Erythroblast (primary cell): Measurements from ENCODE around the gene NTF3.

ENCODE experiments used
- GATA1 ChIP-seq: IDR thresholded peaks from 2 replicates; pipeline ENCODE4 v1.6.1; 2011; ENCODE audit warnings: low read depth, mild to moderate bottlenecking, control low read depth, low read length, moderate library complexity
- POLR2A ChIP-seq: IDR thresholded peaks from 2 replicates; pipeline ENCODE4 v1.6.1; 2011; ENCODE audit warnings: mild to moderate bottlenecking, low read length

DNA sequence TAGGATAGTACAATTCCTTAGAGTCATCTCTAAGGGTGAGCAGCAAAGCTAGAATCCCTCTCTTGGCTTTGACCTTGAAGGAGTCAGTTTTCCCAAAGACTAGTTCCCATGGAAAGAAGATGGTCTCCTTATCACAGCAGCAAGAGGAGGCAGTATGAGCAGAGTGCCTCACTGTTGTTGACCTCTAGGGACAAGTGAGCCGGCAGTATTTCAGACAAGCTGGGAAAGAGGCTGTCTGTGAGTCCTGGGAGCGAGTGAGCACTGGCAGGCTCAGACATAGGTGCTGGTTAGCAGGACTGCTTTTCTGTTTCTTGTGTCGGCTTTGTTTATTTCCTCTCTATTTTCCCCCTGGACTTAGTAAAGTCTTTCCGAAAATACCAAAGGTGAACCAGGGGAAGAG is 60.7 kb downstream of the NTF3 start:
- TF ChIP-seq POLR2A = no peak
- no peak for TF ChIP-seq GATA1
